ENCODE results near the gene MAGI2.

DNA sequence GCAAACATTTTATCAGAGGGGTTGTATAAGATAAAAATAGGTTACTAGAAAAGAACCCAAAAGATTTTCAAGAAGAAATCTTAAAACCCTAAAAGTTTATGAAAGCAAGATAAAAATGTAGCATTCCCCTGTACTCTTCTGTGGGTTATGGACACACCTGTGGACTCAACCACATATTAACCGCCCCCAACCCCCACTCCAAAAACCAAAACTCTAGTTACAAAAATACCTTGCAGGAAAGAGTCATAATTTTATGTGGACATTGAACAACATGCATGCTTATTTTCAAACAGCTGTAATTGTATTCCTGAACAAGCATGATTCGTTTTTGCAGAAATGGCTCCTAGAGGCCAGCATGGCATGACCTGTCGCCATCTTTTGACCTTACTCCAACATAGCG lies 1188.0 kb downstream of the MAGI2 start:
- no peak for TF ChIP-seq POLR2AphosphoS5 (IDR thresholded peaks at IDR 0.05)
- TF ChIP-seq, protein P1, sequence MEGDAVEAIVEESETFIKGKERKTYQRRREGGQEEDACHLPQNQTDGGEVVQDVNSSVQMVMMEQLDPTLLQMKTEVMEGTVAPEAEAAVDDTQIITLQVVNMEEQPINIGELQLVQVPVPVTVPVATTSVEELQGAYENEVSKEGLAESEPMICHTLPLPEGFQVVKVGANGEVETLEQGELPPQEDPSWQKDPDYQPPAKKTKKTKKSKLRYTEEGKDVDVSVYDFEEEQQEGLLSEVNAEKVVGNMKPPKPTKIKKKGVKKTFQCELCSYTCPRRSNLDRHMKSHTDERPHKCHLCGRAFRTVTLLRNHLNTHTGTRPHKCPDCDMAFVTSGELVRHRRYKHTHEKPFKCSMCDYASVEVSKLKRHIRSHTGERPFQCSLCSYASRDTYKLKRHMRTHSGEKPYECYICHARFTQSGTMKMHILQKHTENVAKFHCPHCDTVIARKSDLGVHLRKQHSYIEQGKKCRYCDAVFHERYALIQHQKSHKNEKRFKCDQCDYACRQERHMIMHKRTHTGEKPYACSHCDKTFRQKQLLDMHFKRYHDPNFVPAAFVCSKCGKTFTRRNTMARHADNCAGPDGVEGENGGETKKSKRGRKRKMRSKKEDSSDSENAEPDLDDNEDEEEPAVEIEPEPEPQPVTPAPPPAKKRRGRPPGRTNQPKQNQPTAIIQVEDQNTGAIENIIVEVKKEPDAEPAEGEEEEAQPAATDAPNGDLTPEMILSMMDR (IDR thresholded peaks at IDR 0.05): no peak
- no peak for TF ChIP-seq POLR2A (IDR thresholded peaks at IDR 0.05)
